GM21447 (cell line): Measurements from ENCODE around the gene SLC6A4.
"Not testable (repeated sequence)": the region's sequence is repeated elsewhere in the genome, so short reads cannot be mapped to it uniquely, and the experiment has no call there.

Source experiments
- ATAC-seq: cut with Tn5 transposase; IDR thresholded peaks from one replicate; pipeline ENCODE4 v1.9.1; 2021; ENCODE audit not compliant: unreplicated experiment

Gene SLC6A4

GRCh38 chr17:30220414-30220813 is 15.1 kb downstream of the SLC6A4 start:
- ATAC-seq, result no peak

GRCh38 chr17:30219833-30220232 is 15.7 kb downstream of the SLC6A4 start:
- ATAC-seq, result no peak

- ATAC-seq, result no peak
These were observed 16.2 kb downstream of the SLC6A4 start for GRCh38 chr17:30219315-30219714.

- no peak for ATAC-seq
These were observed 16.7 kb downstream of the SLC6A4 start for GRCh38 chr17:30218799-30219198.

GRCh38 chr17:30217746-30218245 is 17.7 kb downstream of the SLC6A4 start:
- ATAC-seq, result no peak

- ATAC-seq, result no peak
These were observed 18.4 kb downstream of the SLC6A4 start for GRCh38 chr17:30217054-30217453.

- peak; percentile 80 for ATAC-seq
These were observed 22.7 kb downstream of the SLC6A4 start for GRCh38 chr17:30212750-30213149.

GRCh38 chr17:30211371-30211770 is 24.1 kb downstream of the SLC6A4 start:
- ATAC-seq, result no peak

GRCh38 chr17:30210901-30211300 is 24.6 kb downstream of the SLC6A4 start:
- no peak for ATAC-seq

- ATAC-seq, result no peak
These were observed 25.1 kb downstream of the SLC6A4 start for GRCh38 chr17:30210366-30210765.

GRCh38 chr17:30209930-30210329 is 25.6 kb downstream of the SLC6A4 start:
- ATAC-seq, result no peak

- no peak for ATAC-seq
These were observed 27.3 kb downstream of the SLC6A4 start for GRCh38 chr17:30208214-30208613.

GRCh38 chr17:30207655-30208054 is 27.8 kb downstream of the SLC6A4 start:
- ATAC-seq, result no peak

- no peak for ATAC-seq
These were observed 32.0 kb downstream of the SLC6A4 start for GRCh38 chr17:30203471-30203981.

- not testable (repeated sequence) for ATAC-seq
These were observed 34.8 kb downstream of the SLC6A4 start for GRCh38 chr17:30200656-30201055.

- ATAC-seq, result no peak
These were observed 35.4 kb downstream of the SLC6A4 start for GRCh38 chr17:30200106-30200505.

GRCh38 chr17:30199600-30199999 is 35.9 kb downstream of the SLC6A4 start:
- no peak for ATAC-seq

GRCh38 chr17:30197416-30197815 is 38.1 kb downstream of the SLC6A4 start:
- ATAC-seq, result no peak

- no peak for ATAC-seq
These were observed 39.0 kb downstream of the SLC6A4 start for GRCh38 chr17:30196504-30196903.

GRCh38 chr17:30191072-30191471 is 44.4 kb downstream of the SLC6A4 start:
- ATAC-seq, result no peak

- no peak for ATAC-seq
These were observed 47.1 kb downstream of the SLC6A4 start for GRCh38 chr17:30188211-30188939.

GRCh38 chr17:30187573-30187972 is 47.9 kb downstream of the SLC6A4 start:
- ATAC-seq, result no peak

GRCh38 chr17:30186761-30187160 is 48.7 kb downstream of the SLC6A4 start:
- ATAC-seq, result no peak
